ENCODE measurements around the gene COBL. TPM values are rescaled to one million over a fixed set of nuclear protein-coding genes. Genes with fewer than 3 reads are reported as not detected.
A peak's percentile ranks its signal among the peaks of the same experiment; 100 is the strongest.

Gene COBL
- total RNA-seq, 4 donors from 2014 or later = 14.3 to 19.3 (median 15.9) TPM

GRCh38 chr7:51141451-51142003 lies 175.1 kb downstream of the COBL start:
- 22 to 27% methylated on average over 4 of the region's 4 CpGs for WGBS, 2 donors
- intact Hi-C loops (cut with DNase I) = no loop called here
- TF ChIP-seq, protein P1, sequence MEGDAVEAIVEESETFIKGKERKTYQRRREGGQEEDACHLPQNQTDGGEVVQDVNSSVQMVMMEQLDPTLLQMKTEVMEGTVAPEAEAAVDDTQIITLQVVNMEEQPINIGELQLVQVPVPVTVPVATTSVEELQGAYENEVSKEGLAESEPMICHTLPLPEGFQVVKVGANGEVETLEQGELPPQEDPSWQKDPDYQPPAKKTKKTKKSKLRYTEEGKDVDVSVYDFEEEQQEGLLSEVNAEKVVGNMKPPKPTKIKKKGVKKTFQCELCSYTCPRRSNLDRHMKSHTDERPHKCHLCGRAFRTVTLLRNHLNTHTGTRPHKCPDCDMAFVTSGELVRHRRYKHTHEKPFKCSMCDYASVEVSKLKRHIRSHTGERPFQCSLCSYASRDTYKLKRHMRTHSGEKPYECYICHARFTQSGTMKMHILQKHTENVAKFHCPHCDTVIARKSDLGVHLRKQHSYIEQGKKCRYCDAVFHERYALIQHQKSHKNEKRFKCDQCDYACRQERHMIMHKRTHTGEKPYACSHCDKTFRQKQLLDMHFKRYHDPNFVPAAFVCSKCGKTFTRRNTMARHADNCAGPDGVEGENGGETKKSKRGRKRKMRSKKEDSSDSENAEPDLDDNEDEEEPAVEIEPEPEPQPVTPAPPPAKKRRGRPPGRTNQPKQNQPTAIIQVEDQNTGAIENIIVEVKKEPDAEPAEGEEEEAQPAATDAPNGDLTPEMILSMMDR (IDR thresholded peaks at IDR 0.05) = peak in 4 of 6 experiments; percentile 9 to 40 (median 35)
- no peak for TF ChIP-seq POLR2A (IDR thresholded peaks at IDR 0.05)
- peak overlapping the region in 1 of 3 donors; percentile 33 for H3K27ac ChIP-seq
- no peak for DNase-seq
- H3K36me3 ChIP-seq = no peaks in the 10 kb centered on the region
- no peaks in the 10 kb centered on the region for H3K9me3 ChIP-seq
- no peaks in the 10 kb centered on the region for H3K4me1 ChIP-seq
- H3K27me3 ChIP-seq = no peaks in the 10 kb centered on the region
- H3K4me3 ChIP-seq (replicated peaks in 1 of 3) = no peak overlapping the region

- no peaks in the 10 kb centered on the region for H3K4me1 ChIP-seq
- H3K4me3 ChIP-seq (replicated peaks in 1 of 3) = no peak overlapping the region
- peak overlapping the region in 1 of 3 donors; percentile 33 for H3K27ac ChIP-seq
- TF ChIP-seq, protein P1 (IDR thresholded peaks at IDR 0.05) = no peak
- TF ChIP-seq POLR2A (IDR thresholded peaks at IDR 0.05) = no peak
- DNase-seq = no peak
- no peaks in the 10 kb centered on the region for H3K9me3 ChIP-seq
- H3K27me3 ChIP-seq = no peaks in the 10 kb centered on the region
- intact Hi-C loops (cut with DNase I) = no loop called here
- 71 to 81% methylated on average over 15 of the region's 15 CpGs for WGBS, 2 donors
- no peaks in the 10 kb centered on the region for H3K36me3 ChIP-seq
Measured at GRCh38 chr7:51140199-51141164, 176.1 kb downstream of the COBL start.

DNA sequence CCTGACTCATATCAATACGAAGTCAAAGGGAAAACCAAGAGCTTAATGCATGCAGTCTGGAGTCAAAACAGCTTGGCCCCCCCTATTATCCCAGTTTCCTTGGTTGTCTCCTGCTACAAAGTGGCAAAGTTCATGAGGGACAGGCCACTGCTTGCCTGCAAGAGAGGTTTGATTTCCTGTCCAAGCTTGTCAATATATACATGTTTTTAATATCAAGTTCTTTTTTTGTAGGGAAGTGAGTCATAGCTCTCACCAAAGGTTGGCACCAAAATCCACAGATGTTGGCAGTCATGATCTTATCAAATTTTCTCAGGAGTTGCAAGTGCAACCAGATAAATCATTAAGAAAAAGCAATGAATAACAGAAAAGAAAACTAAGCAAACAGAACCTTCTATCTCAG lies 176.8 kb downstream of the COBL start:
- Histone ChIP-seq H3K27me3 (no peaks in the 10 kb centered on the region), H3K4me1 (no peaks in the 10 kb centered on the region), H3K27ac (no peak overlapping the region), H3K4me3 (replicated peaks in 1 of 3) (no peak overlapping the region), H3K36me3 (no peaks in the 10 kb centered on the region), H3K9me3 (no peaks in the 10 kb centered on the region)
- TF ChIP-seq, protein P1 (IDR thresholded peaks at IDR 0.05) = no peak
- no peak for TF ChIP-seq POLR2A (IDR thresholded peaks at IDR 0.05)
- intact Hi-C loops (cut with DNase I) = no loop called here
- WGBS, 2 donors = 74 to 81% methylated on average over 1 of the region's 1 CpG
- DNase-seq = no peak

GRCh38 chr7:51138123-51139085 lies 178.2 kb downstream of the COBL start:
- no peak overlapping the region for H3K27ac ChIP-seq
- TF ChIP-seq, protein P1 (IDR thresholded peaks at IDR 0.05) = no peak
- no peak for TF ChIP-seq POLR2A (IDR thresholded peaks at IDR 0.05)
- intact Hi-C loops (cut with DNase I) = no loop called here
- DNase-seq = no peak
- no peaks in the 10 kb centered on the region for H3K4me1 ChIP-seq
- H3K36me3 ChIP-seq = no peaks in the 10 kb centered on the region
- H3K4me3 ChIP-seq (replicated peaks in 1 of 3) = no peak overlapping the region
- no peaks in the 10 kb centered on the region for H3K27me3 ChIP-seq
- H3K9me3 ChIP-seq = no peaks in the 10 kb centered on the region
- WGBS, 2 donors = 81 to 84% methylated on average over 10 of the region's 10 CpGs
